Astrocyte (in vitro differentiated cells and primary cell): ENCODE data around the gene C19orf12. TPM values are rescaled to one million over a fixed set of nuclear protein-coding genes. Genes with fewer than 3 reads are reported as not detected.

Experiments
- DNase-seq: peaks from one replicate; pipeline ENCODE4 v3.0.0-alpha.2; 2010; ENCODE audit warnings: low read depth
- FAIRE-seq: peaks from 2 replicates; lab custom pipeline; 2011; peaks lifted over from hg19 to GRCh38; lab: Jason Lieb, UNC
- H2AFZ ChIP-seq: 2 replicates; pipeline ENCODE4 v1.6.0; 2012; ENCODE audit warnings: low read depth, low read length, inconsistent platforms
- H3K27ac ChIP-seq: 2 replicates; pipeline ENCODE4 v1.5.1; 2011; ENCODE audit warnings: low read depth, low read length, inconsistent platforms
- H3K27me3 ChIP-seq: 2 replicates; pipeline ENCODE4 v1.6.0; 2011; ENCODE audit warnings: low read length, inconsistent platforms; ENCODE audit not compliant: insufficient read depth
- H3K36me3 ChIP-seq: 2 replicates; pipeline ENCODE4 v1.5.1; 2011; ENCODE audit warnings: low read length, inconsistent platforms; ENCODE audit not compliant: insufficient read depth
- H3K4me1 ChIP-seq: 2 replicates; pipeline ENCODE4 v1.5.1; 2011; ENCODE audit warnings: low read length, inconsistent platforms; ENCODE audit not compliant: insufficient read depth
- H3K4me2 ChIP-seq: 2 replicates; pipeline ENCODE4 v1.6.0; 2012; ENCODE audit warnings: low read length, inconsistent platforms
- H3K4me3 ChIP-seq: 2 replicates; pipeline ENCODE4 v1.5.1; 2011; ENCODE audit warnings: low read depth, mild to moderate bottlenecking, low read length, inconsistent platforms; ENCODE audit not compliant: insufficient read depth
- H3K79me2 ChIP-seq: 2 replicates; pipeline ENCODE4 v1.6.0; 2012; ENCODE audit warnings: mild to moderate bottlenecking, low read length, inconsistent platforms; ENCODE audit not compliant: insufficient read depth
- H3K9ac ChIP-seq: 2 replicates; pipeline ENCODE4 v1.6.0; 2012; ENCODE audit warnings: mild to moderate bottlenecking, low read length, inconsistent platforms
- H3K9me3 ChIP-seq: 2 replicates; pipeline ENCODE4 v1.5.1; 2012; ENCODE audit warnings: low read depth, mild to moderate bottlenecking, low read length, inconsistent platforms; ENCODE audit not compliant: insufficient read depth
- H4K20me1 ChIP-seq: 2 replicates; pipeline ENCODE4 v1.6.0; 2012; ENCODE audit warnings: low read length, inconsistent platforms; ENCODE audit not compliant: insufficient read depth
- H3K27ac Mint-ChIP-seq: one replicate; pipeline ENCODE4 v1.8.0; 2021; ENCODE audit warnings: mild to moderate bottlenecking, mixed read lengths; ENCODE audit not compliant: unreplicated experiment
- H3K27me3 Mint-ChIP-seq: one replicate; pipeline ENCODE4 v1.8.0; 2021; ENCODE audit warnings: low read depth, mixed read lengths; ENCODE audit not compliant: unreplicated experiment
- H3K36me3 Mint-ChIP-seq: one replicate; pipeline ENCODE4 v1.8.0; 2021; ENCODE audit warnings: low read depth, mixed read lengths; ENCODE audit not compliant: unreplicated experiment
- H3K4me1 Mint-ChIP-seq: one replicate; pipeline ENCODE4 v1.8.0; 2021; ENCODE audit warnings: low read depth, mixed read lengths; ENCODE audit not compliant: unreplicated experiment
- H3K4me3 Mint-ChIP-seq: one replicate; pipeline ENCODE4 v1.8.0; 2021; ENCODE audit warnings: mild to moderate bottlenecking, moderate library complexity, mixed read lengths; ENCODE audit not compliant: unreplicated experiment
- H3K9me3 Mint-ChIP-seq: one replicate; pipeline ENCODE4 v1.8.0; 2021; ENCODE audit warnings: mild to moderate bottlenecking, mixed read lengths; ENCODE audit not compliant: unreplicated experiment
- CTCF ChIP-seq: IDR thresholded peaks from 2 replicates; pipeline ENCODE4 v1.5.1; 2011; ENCODE audit warnings: low read depth, mild to moderate bottlenecking, inconsistent platforms, low read length, moderate library complexity; ENCODE audit not compliant: insufficient read depth
- EZH2 ChIP-seq: IDR thresholded peaks from 2 replicates; pipeline ENCODE4 v1.6.1; 2012; ENCODE audit warnings: mild to moderate bottlenecking, low read length, inconsistent platforms; ENCODE audit not compliant: insufficient read depth
- total RNA-seq: library from RNA; stranded (reverse); gene quantifications from 2 replicates; pipeline ENCODE4 v1.2.1, GENCODE V29; 2021

C19orf12 gene
- total RNA-seq, 1 donor from 2014 or later, result 38.7 TPM

GRCh38 chr19:29724102-29724641 lies 9.1 kb upstream of the C19orf12 start:
- peaks cover 45% of the 10 kb centered on the region for H3K27me3 Mint-ChIP-seq
- DNase-seq (peak; percentile 5), FAIRE-seq (no peak)
- no peaks in the 10 kb centered on the region for H3K9me3 ChIP-seq
- peaks cover 13% of the 10 kb centered on the region for H3K27me3 ChIP-seq
- no peaks in the 10 kb centered on the region for H3K36me3 Mint-ChIP-seq
- H3K9ac ChIP-seq, result no peak overlapping the region
- H3K4me3 Mint-ChIP-seq, result peak overlapping the region; percentile 70
- no peaks in the 10 kb centered on the region for H3K79me2 ChIP-seq
- no peak overlapping the region for H3K27ac ChIP-seq
- H3K9me3 Mint-ChIP-seq, result no peaks in the 10 kb centered on the region
- no peaks in the 10 kb centered on the region for H4K20me1 ChIP-seq
- no peak overlapping the region for H3K27ac Mint-ChIP-seq
- no peaks in the 10 kb centered on the region for H3K4me1 Mint-ChIP-seq
- H2AFZ ChIP-seq, result peak overlapping the region; percentile 66
- H3K4me3 ChIP-seq, result peak overlapping the region; percentile 25
- H3K36me3 ChIP-seq, result no peaks in the 10 kb centered on the region
- peak overlapping the region; percentile 84 for H3K4me2 ChIP-seq
- peaks cover 6% of the 10 kb centered on the region for H3K4me1 ChIP-seq
- peak; percentile 46 for TF ChIP-seq EZH2
- TF ChIP-seq CTCF, result no peak

GRCh38 chr19:29717051-29717450 lies 2.0 kb upstream of the C19orf12 start:
- Histone ChIP-seq H3K4me2 (no peak overlapping the region), H3K27ac (no peak overlapping the region), H3K9ac (no peak overlapping the region), H3K4me1 (peaks cover 3% of the 10 kb centered on the region), H3K36me3 (no peaks in the 10 kb centered on the region), H4K20me1 (peaks cover 14% of the 10 kb centered on the region), H3K4me3 (no peak overlapping the region), H2AFZ (no peak overlapping the region), H3K79me2 (peaks cover 32% of the 10 kb centered on the region), H3K9me3 (no peaks in the 10 kb centered on the region), H3K27me3 (peaks cover 2% of the 10 kb centered on the region)
- Mint-ChIP-seq H3K4me1 (peaks cover 23% of the 10 kb centered on the region), H3K36me3 (peaks cover 1% of the 10 kb centered on the region), H3K27ac (no peak overlapping the region), H3K27me3 (peaks cover 5% of the 10 kb centered on the region), H3K9me3 (no peaks in the 10 kb centered on the region), H3K4me3 (no peak overlapping the region)
- FAIRE-seq, result no peak
- no peak for DNase-seq
- no peak for TF ChIP-seq EZH2
- no peak for TF ChIP-seq CTCF
